ENCODE results near the gene ERGIC1.

ERGIC1 gene

GRCh38 chr5:172904312-172904642, 70.2 kb downstream of the ERGIC1 start:
- no peak for FAIRE-seq

DNA sequence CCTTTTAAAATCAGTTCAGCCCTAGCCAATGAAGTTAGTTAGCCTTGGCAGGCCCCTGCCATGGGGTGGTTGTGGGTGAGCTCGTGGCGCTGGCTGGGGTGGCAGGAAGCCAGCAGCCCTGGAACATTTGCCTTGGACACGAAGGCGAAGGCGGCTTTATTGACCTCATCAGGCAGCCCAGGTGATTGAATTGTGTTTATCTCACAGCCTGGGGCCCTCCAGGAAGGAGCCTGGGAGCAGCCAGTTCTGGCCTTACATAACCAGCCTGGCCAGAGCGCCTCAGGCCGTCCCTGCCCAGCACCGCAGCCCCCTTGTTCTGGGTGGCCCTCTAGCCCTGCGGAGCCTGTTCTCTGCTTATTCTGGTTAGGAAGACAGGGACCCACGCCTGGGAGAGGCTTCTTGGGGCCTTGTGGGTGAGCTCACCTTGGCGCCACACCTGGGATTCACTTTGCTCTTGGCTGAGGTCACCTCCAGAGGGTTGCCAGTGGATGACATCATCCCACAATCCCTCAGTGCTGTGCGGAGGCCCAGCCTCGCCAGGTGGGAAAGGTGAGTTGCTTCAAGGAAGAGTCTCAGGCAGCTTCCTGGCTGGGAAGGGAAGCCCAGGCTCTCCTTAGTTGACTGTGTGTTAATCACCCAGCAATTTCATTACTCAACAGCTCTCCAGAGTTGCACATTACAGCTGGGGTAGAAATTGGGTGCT, 70.7 kb downstream of the ERGIC1 start:
- peak; percentile 51 for FAIRE-seq

- no peak for FAIRE-seq
Observed at GRCh38 chr5:172905346-172906140, 71.5 kb downstream of the ERGIC1 start.

- no peak for FAIRE-seq
Observed at GRCh38 chr5:172906436-172906835, 72.4 kb downstream of the ERGIC1 start.

- no peak for FAIRE-seq
Observed at GRCh38 chr5:172906888-172907287, 72.8 kb downstream of the ERGIC1 start.

- FAIRE-seq = no peak
Observed at GRCh38 chr5:172907657-172908056, 73.6 kb downstream of the ERGIC1 start.

DNA sequence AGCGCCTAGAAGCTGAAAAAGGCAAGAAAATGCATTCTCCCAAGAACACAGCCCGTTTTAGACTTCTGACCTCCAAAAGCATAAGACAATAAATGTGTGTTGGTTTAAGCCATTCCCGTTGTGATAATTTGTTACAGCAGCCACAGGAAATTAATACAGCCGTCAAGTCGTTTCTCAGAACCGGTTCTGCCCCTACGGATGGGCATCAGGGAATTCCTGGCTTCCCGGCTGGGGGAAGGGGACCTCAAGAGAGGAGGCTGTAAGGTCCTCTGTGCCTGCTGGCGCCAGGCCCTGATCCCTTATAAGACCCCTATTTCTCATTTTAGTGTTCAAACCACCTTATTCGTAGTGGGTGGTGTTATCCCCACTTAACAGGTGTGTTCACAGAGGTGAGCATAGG, 74.6 kb downstream of the ERGIC1 start:
- no peak for FAIRE-seq

DNA sequence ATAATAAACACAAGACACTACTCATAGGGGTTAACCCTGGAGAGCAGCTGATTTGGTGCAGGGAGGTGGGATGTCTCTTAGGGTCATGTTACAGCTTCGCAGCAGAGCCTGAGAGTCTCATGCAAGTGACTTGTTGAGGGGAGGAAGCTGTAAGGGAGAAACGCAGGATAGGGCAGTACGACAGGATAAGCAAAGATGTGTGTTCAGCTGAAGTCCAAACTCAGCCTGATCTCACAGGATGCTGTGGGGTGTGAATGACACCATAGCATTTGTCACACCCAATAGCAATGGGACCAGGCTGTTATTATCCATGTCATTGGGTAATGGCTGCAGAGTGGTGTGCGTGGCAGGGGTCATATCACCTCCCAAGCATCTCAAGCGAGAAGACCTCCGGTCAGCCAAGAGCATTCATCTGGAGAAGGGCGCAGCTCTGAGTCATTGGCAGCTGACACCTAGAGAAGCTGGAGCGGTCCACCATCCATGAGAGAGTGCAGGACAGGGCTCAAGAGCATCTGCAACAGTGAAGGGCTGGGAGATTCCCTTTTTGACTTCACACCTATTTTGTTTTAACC, 76.0 kb downstream of the ERGIC1 start:
- FAIRE-seq = no peak

- FAIRE-seq = no peak
Observed at GRCh38 chr5:172910828-172911627, 77.0 kb downstream of the ERGIC1 start.

- FAIRE-seq = no peak
Observed at GRCh38 chr5:172911628-172911880, 77.5 kb downstream of the ERGIC1 start.

GRCh38 chr5:172911976-172912375, 77.9 kb downstream of the ERGIC1 start:
- no peak for FAIRE-seq

DNA sequence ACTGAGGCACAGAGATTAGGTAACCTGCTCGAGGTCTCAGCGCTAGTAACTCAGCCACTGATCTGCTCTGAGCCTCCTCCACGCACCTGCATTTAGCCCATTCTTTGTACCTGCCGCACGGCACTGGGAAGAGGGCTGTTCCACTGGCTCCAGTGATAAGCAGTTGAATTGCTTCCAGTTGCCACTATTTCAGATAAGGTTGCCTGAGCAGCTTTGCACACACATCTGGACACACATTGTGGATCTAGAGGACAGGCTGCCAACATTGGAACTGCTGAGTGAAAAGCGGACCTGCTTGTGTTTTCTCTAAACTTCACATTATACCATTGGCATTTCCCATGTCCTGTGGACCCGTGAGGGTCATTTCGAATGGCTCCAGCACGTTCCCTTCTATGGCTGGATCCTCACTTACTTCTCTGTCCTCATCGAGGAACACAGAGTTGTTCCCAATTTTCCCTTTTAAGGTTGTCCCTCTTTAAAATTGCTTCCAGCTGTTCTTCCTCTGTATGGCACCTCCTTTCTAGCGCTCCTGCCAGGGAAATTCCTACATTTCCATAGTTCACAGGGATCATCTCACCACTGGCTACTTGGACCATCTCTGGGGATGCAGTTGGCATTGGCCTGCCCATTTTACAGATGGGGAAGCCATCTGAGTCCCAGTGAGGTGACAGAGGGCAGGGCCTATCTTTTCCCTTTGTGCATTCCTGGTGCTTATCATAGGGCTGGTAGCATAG, 79.2 kb downstream of the ERGIC1 start:
- no peak for FAIRE-seq

DNA sequence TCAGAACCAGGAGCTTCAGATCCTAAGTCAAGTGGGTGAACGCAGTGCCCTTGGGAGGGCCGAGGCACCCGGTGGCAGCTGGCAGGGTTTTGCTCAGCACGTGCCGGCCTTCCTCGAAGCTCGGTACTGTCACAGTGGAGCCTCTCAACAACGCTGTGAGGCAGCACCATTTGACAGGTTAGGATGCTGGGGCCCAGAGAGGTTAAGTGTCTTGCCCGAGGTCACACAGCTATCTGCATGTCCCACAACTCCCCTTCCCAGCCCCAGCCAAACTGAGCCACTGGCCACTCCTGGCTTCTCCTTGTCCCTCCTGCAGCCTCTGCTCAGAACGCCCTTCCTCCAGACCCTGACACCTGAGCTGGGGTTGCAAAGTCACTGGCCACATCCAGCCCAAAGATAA, 81.5 kb downstream of the ERGIC1 start:
- no peak for FAIRE-seq

- no peak for FAIRE-seq
Observed at GRCh38 chr5:172918421-172919371, 84.6 kb downstream of the ERGIC1 start.

GRCh38 chr5:172919525-172920446, 85.7 kb downstream of the ERGIC1 start:
- FAIRE-seq = no peak

DNA sequence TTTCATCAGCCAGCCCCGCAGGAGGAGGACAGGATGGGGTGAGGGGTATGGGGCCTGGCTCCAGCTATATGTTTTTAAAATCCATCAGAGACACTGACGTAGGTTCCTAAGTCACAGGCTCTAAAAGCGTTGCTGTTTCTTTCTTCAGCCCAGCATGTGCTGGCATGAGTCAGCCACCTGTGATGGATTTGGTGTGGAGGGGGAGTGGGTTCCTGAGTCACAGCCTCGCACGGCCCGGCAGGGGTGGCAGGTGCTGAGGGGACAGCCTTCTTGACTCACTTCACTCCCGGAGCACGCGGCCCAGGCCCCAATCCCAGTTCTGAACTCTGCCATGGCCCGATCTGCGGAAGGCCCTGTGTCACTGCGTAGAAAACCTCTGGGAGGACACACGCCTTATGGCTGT, 86.4 kb downstream of the ERGIC1 start:
- no peak for FAIRE-seq

GRCh38 chr5:172920995-172921394, 86.9 kb downstream of the ERGIC1 start:
- FAIRE-seq = no peak

DNA sequence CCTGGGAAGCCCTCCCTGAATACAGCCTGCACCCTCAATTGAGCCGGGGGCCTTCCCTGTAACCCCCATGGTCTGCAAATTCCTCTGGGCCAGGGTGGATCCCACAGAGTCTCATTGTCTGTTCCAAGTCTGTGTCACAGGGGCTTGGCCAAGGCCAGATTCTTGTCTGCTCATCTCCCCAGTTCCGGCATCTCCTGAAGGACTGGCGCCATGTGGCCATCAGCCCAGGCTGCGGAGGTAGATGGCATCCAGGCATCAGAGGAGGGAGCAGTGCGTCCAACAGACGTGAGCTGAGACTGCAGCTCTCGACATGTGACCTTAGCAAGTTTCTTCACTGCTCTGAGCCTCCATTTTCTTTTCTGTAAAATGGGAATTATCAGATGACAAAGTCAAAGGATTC, 87.9 kb downstream of the ERGIC1 start:
- no peak for FAIRE-seq

DNA sequence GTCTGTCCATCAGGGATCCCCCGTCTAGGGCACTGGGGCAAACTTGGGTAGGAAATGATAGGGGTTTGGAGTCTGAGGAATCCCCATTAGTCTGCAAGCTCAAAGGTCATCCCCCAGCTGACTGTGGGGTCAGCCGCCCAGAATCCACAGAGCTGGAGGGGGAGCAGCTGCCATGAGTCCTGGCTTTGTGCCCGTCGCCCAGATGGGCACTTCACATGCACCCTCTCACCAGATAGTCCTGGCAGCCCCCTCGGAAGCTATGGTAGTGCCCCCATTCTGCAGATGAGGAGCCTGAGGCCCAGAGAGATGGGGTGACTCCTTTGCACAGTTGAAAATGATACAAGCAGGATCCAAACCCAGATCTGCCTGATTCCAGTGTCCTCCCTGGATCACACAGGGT, 89.5 kb downstream of the ERGIC1 start:
- no peak for FAIRE-seq

DNA sequence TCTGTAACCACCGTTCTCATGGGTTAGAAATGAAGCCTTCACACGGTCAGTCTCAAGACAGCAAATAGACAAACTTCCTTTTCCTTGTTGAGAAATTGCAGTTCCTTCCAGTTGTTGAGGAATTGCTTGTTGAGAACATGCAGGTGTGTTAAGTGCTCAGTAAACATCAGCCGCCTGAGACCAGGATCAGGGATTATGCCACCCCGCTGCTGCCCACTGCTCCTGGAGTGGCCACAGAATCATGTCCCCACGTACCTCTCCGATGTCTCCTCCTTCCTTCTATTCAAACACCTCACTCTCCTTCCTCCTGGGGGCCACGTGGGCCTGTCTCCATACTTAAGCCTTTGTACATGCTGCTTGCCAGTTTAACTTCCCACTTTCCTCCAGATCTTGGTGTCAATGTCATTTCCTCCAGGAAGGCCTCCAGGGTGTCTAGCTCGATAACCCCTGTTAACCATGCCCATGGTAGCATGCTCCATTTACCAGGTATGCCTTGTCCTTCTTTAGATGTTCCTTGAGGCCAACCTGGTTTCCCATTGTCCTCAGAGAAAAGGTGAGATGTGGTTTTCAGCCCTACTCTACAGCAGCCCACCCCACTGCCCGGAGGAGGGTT, 91.4 kb downstream of the ERGIC1 start:
- no peak for FAIRE-seq

Measured in islet of Langerhans (tissue), 1 donor.